Tibial artery (tissue), 4 donors: ENCODE data around the gene TTC28.

Source experiments
- DNase-seq, 2 donors: peaks; one replicate each; pipeline ENCODE4 v3.0.0-alpha.2; 2019
- H3K27ac ChIP-seq, 2 donors: fragments of 200-600 bp; sonication (generic) in 1 of 2; 1 replicate in 1 of 2; 2 replicates in 1 of 2; pipeline ENCODE4 v1.5.1; 2018 to 2019; ENCODE audit warnings: mild to moderate bottlenecking in 1 of 2
- H3K27me3 ChIP-seq, 2 donors: fragments of 200-600 bp; sonication (generic) in 1 of 2; one replicate each; pipeline versions ENCODE4 v1.5.1 to v1.6.0; 2016 to 2019
- H3K36me3 ChIP-seq, 3 donors: fragments of 200-600 bp; sonication (generic) in 2 of 3; one replicate each; pipeline ENCODE4 v1.5.1; 2016 to 2019; ENCODE audit warnings: mild to moderate bottlenecking in 2 of 3
- H3K4me1 ChIP-seq, 4 donors: fragments of 200-600 bp; sonication (generic) in 2 of 4; 1 replicate in 3 of 4; 2 replicates in 1 of 4; pipeline ENCODE4 v1.5.1; 2016 to 2019
- H3K4me3 ChIP-seq, 2 donors: fragments of 200-600 bp; sonication (generic) in 1 of 2; 1 replicate in 1 of 2; 2 replicates in 1 of 2; pipeline ENCODE4 v1.5.1; 2018 to 2019; ENCODE audit warnings: mild to moderate bottlenecking in 2 of 2
- H3K9me3 ChIP-seq, 3 donors: fragments of 200-600 bp; sonication (generic) in 1 of 3; one replicate each; pipeline ENCODE4 v1.5.1; 2016 to 2019
- intact Hi-C: fragments of 100-400 bp; cut with DNase I; formaldehyde crosslinking; loops from one replicate; pipeline ENCODE4 v1.15.0; 2023; ENCODE audit warnings: low total_unique reads
- TF ChIP-seq, protein P1 (sequence below), 2 experiments: fragments of 200-600 bp in 1 of 2; fragments of 450-650 bp in 1 of 2; IDR thresholded peaks; one replicate each; pipeline ENCODE4 v1.5.1; 2017 to 2019; ENCODE audit warnings: antibody characterized with exemption in 2 of 2, mild to moderate bottlenecking in 1 of 2, moderate library complexity in 1 of 2

TTC28 gene

DNA sequence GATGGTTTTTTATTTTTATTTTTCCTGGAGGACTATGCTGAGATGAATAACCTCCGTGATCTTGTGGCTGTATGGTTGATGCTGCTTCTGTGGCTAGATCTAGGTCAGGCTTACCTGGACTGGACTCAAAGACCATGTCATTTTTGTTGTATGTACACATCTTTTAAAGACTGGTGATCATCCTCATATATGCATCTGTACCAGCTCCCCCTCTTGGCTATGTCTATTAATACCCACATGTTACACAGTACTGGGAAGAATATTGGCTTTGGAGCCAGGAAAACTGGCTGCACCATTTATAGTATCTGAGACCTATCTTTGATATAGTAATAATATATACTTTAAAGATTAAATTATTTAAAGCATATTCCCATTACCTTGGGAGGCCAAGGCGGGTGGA is 742.2 kb downstream of the TTC28 start:
- H3K4me3 ChIP-seq = no peak overlapping the region
- intact Hi-C loops = no loop called here

DNA sequence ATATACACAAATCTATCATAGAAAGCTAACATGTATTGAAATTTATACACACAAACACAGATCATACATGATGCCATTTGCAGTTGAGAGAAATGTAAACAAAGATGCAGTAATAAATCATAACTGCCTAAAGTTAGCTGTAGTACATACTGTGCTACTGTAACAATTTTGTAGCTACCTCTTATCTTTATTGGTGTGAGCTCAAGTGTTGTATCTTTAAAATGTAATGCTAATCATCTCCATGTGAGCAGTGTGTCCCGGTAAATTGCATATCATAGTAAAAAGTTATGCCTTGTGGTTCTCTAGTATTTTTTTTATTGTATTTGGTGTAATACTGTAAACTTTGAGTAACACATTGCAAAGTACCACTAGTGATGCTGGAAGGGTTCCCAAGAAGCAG is 743.7 kb downstream of the TTC28 start:
- TF ChIP-seq, protein P1, sequence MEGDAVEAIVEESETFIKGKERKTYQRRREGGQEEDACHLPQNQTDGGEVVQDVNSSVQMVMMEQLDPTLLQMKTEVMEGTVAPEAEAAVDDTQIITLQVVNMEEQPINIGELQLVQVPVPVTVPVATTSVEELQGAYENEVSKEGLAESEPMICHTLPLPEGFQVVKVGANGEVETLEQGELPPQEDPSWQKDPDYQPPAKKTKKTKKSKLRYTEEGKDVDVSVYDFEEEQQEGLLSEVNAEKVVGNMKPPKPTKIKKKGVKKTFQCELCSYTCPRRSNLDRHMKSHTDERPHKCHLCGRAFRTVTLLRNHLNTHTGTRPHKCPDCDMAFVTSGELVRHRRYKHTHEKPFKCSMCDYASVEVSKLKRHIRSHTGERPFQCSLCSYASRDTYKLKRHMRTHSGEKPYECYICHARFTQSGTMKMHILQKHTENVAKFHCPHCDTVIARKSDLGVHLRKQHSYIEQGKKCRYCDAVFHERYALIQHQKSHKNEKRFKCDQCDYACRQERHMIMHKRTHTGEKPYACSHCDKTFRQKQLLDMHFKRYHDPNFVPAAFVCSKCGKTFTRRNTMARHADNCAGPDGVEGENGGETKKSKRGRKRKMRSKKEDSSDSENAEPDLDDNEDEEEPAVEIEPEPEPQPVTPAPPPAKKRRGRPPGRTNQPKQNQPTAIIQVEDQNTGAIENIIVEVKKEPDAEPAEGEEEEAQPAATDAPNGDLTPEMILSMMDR (IDR thresholded peaks at IDR 0.05) = no peak
- H3K27ac ChIP-seq = no peak overlapping the region
- no peaks in the 10 kb centered on the region for H3K9me3 ChIP-seq
- H3K4me1 ChIP-seq = no peaks in the 10 kb centered on the region
- no peaks in the 10 kb centered on the region for H3K36me3 ChIP-seq
- intact Hi-C loops = no loop called here
- no peak overlapping the region for H3K4me3 ChIP-seq
- no peak for DNase-seq
- H3K27me3 ChIP-seq = no peaks in the 10 kb centered on the region

More for the DNA sequence above, 742.2 kb downstream of the TTC28 start:
- Histone ChIP-seq H3K9me3 (no peaks in the 10 kb centered on the region), H3K27me3 (no peaks in the 10 kb centered on the region), H3K4me1 (no peaks in the 10 kb centered on the region), H3K27ac (no peak overlapping the region), H3K36me3 (peaks cover 0 to 6% (median 0%) of the 10 kb centered on the region in 3 donors)
- TF ChIP-seq, protein P1 (IDR thresholded peaks at IDR 0.05) = no peak
- no peak for DNase-seq

DNA sequence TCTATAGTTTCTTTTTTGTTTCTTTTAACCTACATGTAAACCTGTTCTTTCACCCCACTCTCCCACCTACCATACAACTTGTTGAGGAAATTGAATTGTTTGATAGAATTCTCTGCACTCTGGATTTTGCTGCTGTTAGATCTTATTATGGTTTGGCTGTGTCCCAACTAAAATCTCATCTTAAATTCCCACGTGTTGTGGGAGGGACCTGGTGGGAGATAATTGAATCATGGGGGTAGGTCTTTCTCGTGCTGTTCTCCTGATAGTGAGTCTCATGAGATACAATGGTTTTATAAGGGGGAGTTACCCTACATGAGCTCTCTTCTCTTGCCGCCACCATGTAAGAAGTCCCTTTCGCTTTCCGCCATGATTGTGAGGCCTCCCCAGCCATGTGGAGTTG is 745.6 kb downstream of the TTC28 start:
- no peak overlapping the region for H3K27ac ChIP-seq
- no peaks in the 10 kb centered on the region for H3K9me3 ChIP-seq
- no peaks in the 10 kb centered on the region for H3K27me3 ChIP-seq
- intact Hi-C loops = no loop called here
- DNase-seq = no peak
- no peaks in the 10 kb centered on the region for H3K4me1 ChIP-seq
- no peak overlapping the region for H3K4me3 ChIP-seq
- TF ChIP-seq, protein P1 (IDR thresholded peaks at IDR 0.05) = no peak
- no peaks in the 10 kb centered on the region for H3K36me3 ChIP-seq

DNA sequence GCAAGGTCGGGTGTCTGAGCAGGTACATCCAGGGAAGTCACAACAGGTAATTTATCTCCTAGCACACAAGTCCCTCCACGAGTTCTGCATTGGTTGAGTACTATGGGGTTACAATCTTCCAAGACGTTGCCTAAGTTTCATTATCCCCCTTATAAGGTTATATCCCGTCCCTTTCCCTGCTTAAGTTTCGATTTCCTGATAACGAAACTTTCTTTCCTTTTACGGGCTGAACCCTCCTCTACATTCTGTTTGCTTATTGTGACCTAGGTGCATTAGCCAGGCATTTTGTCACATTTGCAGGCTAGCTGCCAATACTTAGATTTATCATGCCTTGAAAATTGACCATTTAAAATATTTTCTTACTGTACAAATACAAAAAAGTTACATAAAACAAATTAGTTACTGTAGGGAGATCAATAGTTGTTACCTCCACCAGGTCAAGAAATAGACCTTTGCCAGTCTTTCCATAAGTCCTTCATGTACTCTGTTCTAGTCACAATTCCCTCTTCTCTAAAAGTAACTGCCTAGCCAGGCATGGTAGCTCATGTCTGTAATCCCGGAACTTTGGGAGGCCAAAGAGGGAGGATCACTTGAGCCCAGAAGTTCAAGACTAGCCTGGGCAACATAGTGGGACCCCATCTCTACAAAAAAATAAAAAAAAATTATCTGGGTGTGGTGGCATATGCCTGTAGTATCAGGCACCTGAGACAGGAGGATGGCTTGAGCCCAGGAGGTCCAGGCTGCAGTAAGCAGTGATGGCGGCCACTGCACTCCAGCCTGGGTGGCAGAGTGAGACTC is 746.3 kb downstream of the TTC28 start:
- intact Hi-C loops = no loop called here
- TF ChIP-seq, protein P1 (IDR thresholded peaks at IDR 0.05) = no peak
- H3K27ac ChIP-seq = no peak overlapping the region

DNA sequence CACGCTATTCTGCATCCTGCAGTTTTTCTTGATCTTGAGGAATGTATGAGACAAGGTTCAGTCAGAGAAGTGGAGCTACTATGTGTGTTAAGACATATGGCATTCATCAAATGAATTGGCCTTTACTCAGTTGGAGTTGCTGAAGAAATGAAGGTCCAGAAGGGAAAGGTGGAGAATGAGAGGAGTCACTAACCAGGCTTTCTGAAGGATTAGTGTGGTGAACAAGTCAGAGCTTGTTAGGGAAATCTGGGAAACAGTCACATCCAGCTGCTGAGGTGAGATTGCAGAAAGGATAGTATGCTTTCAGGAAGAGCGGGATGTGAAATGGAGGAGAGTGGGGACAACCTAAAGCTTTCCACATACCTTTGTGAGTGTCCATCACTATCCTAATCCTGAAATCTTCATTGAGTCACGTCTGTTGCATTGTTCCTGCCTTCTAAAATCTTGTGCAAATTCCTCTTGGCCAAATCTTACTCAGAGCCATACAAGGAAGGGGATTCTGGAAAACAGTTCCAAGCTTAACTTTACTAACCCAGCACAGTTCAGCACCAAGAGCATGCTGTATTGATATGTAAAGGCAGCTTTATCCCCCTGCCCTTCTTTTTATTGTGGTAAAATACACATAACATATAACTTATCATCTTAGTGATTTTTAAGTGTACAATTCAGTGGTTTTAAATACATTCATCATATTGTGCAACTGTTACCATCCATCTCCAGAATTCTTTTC is 749.1 kb downstream of the TTC28 start:
- no peak for DNase-seq
- Histone ChIP-seq H3K4me1 (peaks cover 0 to 6% (median 0%) of the 10 kb centered on the region in 4 donors), H3K36me3 (no peaks in the 10 kb centered on the region), H3K9me3 (no peaks in the 10 kb centered on the region), H3K27ac (no peak overlapping the region), H3K27me3 (no peaks in the 10 kb centered on the region), H3K4me3 (no peak overlapping the region)
- TF ChIP-seq, protein P1 (IDR thresholded peaks at IDR 0.05) = no peak
- intact Hi-C loops = no loop called here

More for the DNA sequence above, 746.3 kb downstream of the TTC28 start:
- no peaks in the 10 kb centered on the region for H3K9me3 ChIP-seq
- H3K4me3 ChIP-seq = no peak overlapping the region
- peaks cover 0 to 1% (median 0%) of the 10 kb centered on the region in 4 donors for H3K4me1 ChIP-seq
- no peaks in the 10 kb centered on the region for H3K36me3 ChIP-seq
- DNase-seq = no peak
- no peaks in the 10 kb centered on the region for H3K27me3 ChIP-seq
